ENCODE data around the gene MCC. TPM values are rescaled to one million over a fixed set of nuclear protein-coding genes. Genes with fewer than 3 reads are reported as not detected.

Gene MCC
- total and polyA plus RNA-seq, 4 donors: 9.0 to 47.3 (median 14.7) TPM

- Histone ChIP-seq H3K9ac (ENCODE audit: low read depth in 1 of 2, low read length in 2 of 2) (no peak overlapping the region), H3K9me3 (ENCODE audit: control insufficient read depth in 4 of 4, low read length in 3 of 4) (no peaks in the 10 kb centered on the region), H3K36me3 (ENCODE audit: control insufficient read depth in 4 of 4, insufficient read depth in 3 of 4, low read depth in 1 of 4, low read length in 3 of 4) (no peaks in the 10 kb centered on the region), H3K27ac (ENCODE audit: low read depth in 1 of 2, low read length in 2 of 2) (no peak overlapping the region), H3K4me1 (ENCODE audit: control insufficient read depth in 4 of 4, insufficient read depth in 4 of 4, low read length in 3 of 4) (peaks cover 3 to 38% (median 17%) of the 10 kb centered on the region in 4 donors), H3K4me3 (ENCODE audit: low read depth in 1 of 3, low read length in 3 of 3) (no peak overlapping the region), H3K27me3 (ENCODE audit: control insufficient read depth in 4 of 4, insufficient read depth in 4 of 4, low read length in 3 of 4) (no peaks in the 10 kb centered on the region)
- WGBS: 66% methylated on average over 4 of the region's 4 CpGs
- no peak for DNase-seq (ENCODE audit: low spot score)
- TF ChIP-seq RXRA (IDR thresholded peaks at IDR 0.05): no peak
- TF ChIP-seq ZBTB33 (IDR thresholded peaks at IDR 0.05): no peak
- TF ChIP-seq HNF4G (IDR thresholded peaks at IDR 0.05): no peak
- TF ChIP-seq NR2F2 (IDR thresholded peaks at IDR 0.05): no peak
- no peak for TF ChIP-seq FOXA2 (IDR thresholded peaks at IDR 0.05)
- no peak for TF ChIP-seq REST (IDR thresholded peaks at IDR 0.05)
- TF ChIP-seq TAF1 (conservative IDR thresholded peaks at IDR 0.05): no peak
Measured at GRCh38 chr5:113278976-113279375, 209.3 kb downstream of the MCC start.

- H3K27ac ChIP-seq (ENCODE audit: low read depth in 1 of 2, low read length in 2 of 2): no peak overlapping the region
- peaks cover 0 to 21% (median 5%) of the 10 kb centered on the region in 4 donors for H3K4me1 ChIP-seq (ENCODE audit: control insufficient read depth in 4 of 4, insufficient read depth in 4 of 4, low read length in 3 of 4)
- H3K36me3 ChIP-seq (ENCODE audit: control insufficient read depth in 4 of 4, insufficient read depth in 3 of 4, low read depth in 1 of 4, low read length in 3 of 4): no peaks in the 10 kb centered on the region
- TF ChIP-seq RAD21 (IDR thresholded peaks at IDR 0.05) (no peak), SP1 (IDR thresholded peaks at IDR 0.05) (no peak), FOXA2 (IDR thresholded peaks at IDR 0.05) (no peak), ZBTB33 (IDR thresholded peaks at IDR 0.05) (no peak), REST (IDR thresholded peaks at IDR 0.05) (no peak), FOXA1 (IDR thresholded peaks at IDR 0.05) (no peak), HNF4A (conservative IDR thresholded peaks at IDR 0.05) (no peak), GABPA (IDR thresholded peaks at IDR 0.05 in 1 of 2, conservative IDR thresholded peaks at IDR 0.05 in 1 of 2) (no peak), JUND (IDR thresholded peaks at IDR 0.05) (no peak), YY1 (IDR thresholded peaks at IDR 0.05) (no peak), RXRA (IDR thresholded peaks at IDR 0.05) (no peak), TAF1 (conservative IDR thresholded peaks at IDR 0.05) (no peak), NR2F2 (IDR thresholded peaks at IDR 0.05) (no peak), ATF3 (IDR thresholded peaks at IDR 0.05) (no peak), HNF4G (IDR thresholded peaks at IDR 0.05) (no peak), EGR1 (IDR thresholded peaks at IDR 0.05; ENCODE audit: low read depth in 2 of 2) (no peak)
- TF ChIP-seq, protein P1, sequence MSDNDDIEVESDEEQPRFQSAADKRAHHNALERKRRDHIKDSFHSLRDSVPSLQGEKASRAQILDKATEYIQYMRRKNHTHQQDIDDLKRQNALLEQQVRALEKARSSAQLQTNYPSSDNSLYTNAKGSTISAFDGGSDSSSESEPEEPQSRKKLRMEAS (IDR thresholded peaks at IDR 0.05): no peak
- TF ChIP-seq, protein P2, sequence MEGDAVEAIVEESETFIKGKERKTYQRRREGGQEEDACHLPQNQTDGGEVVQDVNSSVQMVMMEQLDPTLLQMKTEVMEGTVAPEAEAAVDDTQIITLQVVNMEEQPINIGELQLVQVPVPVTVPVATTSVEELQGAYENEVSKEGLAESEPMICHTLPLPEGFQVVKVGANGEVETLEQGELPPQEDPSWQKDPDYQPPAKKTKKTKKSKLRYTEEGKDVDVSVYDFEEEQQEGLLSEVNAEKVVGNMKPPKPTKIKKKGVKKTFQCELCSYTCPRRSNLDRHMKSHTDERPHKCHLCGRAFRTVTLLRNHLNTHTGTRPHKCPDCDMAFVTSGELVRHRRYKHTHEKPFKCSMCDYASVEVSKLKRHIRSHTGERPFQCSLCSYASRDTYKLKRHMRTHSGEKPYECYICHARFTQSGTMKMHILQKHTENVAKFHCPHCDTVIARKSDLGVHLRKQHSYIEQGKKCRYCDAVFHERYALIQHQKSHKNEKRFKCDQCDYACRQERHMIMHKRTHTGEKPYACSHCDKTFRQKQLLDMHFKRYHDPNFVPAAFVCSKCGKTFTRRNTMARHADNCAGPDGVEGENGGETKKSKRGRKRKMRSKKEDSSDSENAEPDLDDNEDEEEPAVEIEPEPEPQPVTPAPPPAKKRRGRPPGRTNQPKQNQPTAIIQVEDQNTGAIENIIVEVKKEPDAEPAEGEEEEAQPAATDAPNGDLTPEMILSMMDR (IDR thresholded peaks at IDR 0.05; ENCODE audit: low read depth, low read length, missing input control): no peak
- no peaks in the 10 kb centered on the region for H3K9me3 ChIP-seq (ENCODE audit: control insufficient read depth in 4 of 4, low read length in 3 of 4)
- no peak overlapping the region for H3K4me3 ChIP-seq (ENCODE audit: low read depth in 1 of 3, low read length in 3 of 3)
- H3K9ac ChIP-seq (ENCODE audit: low read depth in 1 of 2, low read length in 2 of 2): no peak overlapping the region
- no peaks in the 10 kb centered on the region for H3K27me3 ChIP-seq (ENCODE audit: control insufficient read depth in 4 of 4, insufficient read depth in 4 of 4, low read length in 3 of 4)
- no peak for DNase-seq (ENCODE audit: low spot score)
- 96% methylated on average over 8 of the region's 8 CpGs for WGBS
Measured at GRCh38 chr5:113276493-113276892, 211.8 kb downstream of the MCC start.

Measured in liver (tissue), 9 donors.